Epidermal melanocyte (primary cell): ENCODE measurements around the gene CLCN1.

Experiments used
- DNase-seq: peaks from one replicate; pipeline ENCODE4 v3.0.0; 2011; ENCODE audit warnings: low spot score; ENCODE audit not compliant: insufficient read length

CLCN1 gene

DNA sequence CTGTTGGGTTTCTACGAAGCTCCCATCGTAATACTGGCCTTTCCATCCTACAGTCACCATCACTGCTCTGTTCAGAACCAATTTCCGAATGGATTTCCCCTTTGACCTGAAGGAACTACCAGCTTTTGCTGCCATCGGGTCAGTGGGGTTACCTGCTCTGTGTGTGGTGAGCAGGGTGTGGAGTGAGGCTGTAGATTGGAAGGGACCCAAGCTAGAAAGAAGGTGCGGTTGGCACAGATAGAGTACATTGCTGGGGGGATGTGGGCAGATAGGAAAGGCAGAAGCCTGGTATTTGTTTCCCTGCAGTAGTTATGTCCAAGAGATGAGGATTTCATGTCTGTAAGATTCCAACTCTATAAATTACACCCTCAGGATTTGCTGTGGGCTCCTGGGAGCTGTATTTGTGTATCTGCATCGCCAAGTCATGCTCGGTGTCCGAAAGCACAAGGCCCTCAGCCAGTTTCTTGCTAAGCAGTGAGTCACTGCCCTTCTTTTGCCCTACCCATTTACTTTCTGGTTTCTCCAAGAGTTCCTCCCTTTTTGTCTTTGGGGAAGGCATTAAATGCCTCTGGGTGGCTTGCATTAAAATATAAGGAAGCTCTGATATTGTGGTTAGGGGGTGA lies 15.4 kb downstream of the CLCN1 start:
- DNase-seq = no peak

DNA sequence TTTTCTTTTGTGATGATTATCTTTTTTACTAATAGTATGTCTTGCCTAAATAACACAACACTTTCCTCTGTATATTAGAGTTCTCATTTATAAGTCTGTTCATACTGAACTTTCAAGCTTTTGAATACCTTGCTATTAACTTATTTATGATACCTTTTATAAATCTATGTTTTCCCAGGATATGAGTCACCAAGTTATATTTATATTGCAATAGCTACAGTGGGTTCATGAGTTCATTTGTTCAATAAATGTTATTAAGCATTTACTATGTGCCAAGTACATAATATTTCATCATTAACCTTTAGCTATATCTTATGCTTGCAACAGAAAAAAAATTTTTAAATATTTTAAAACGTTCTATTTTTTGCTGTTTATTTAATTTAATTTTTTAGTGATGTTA lies 18.3 kb downstream of the CLCN1 start:
- no peak for DNase-seq

DNA sequence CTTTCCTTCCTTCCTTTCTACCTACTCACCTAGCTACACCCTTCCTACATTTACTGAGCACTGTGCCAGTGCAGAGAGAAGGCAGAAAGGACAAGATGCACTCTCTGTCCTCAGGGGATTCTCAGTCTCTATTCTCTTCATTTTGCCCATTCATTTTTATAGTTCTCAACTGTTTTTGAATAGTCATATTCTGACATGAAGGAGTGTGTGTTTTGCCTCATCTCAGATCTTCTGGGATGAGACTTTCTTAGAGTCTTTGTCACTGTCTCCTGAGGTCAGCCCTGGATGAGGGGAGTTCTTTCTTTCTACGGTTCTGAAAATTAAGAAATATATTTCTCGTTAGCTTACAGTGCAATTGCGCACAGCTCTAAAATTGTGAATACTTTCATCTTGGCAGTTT lies 21.3 kb downstream of the CLCN1 start:
- DNase-seq = no peak

DNA sequence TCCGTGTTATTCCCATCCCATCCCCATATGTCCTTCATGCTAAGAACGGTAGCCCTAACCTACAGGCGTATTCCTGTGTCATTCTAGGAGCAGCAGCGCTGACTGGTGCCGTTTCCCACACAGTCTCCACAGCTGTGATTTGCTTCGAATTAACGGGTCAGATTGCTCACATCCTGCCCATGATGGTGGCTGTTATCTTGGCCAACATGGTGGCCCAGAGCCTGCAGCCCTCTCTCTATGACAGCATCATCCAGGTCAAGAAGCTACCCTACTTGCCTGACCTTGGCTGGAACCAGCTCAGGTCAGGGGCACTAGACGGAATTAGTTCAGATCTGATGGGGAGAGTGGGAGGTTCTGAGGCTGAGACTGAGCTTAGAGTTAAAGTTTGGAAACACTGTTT lies 25.9 kb downstream of the CLCN1 start:
- no peak for DNase-seq

- no peak for DNase-seq
These were observed 27.7 kb downstream of the CLCN1 start for GRCh38 chr7:143343596-143343995.

GRCh38 chr7:143345428-143345900 lies 29.6 kb downstream of the CLCN1 start:
- no peak for DNase-seq

DNA sequence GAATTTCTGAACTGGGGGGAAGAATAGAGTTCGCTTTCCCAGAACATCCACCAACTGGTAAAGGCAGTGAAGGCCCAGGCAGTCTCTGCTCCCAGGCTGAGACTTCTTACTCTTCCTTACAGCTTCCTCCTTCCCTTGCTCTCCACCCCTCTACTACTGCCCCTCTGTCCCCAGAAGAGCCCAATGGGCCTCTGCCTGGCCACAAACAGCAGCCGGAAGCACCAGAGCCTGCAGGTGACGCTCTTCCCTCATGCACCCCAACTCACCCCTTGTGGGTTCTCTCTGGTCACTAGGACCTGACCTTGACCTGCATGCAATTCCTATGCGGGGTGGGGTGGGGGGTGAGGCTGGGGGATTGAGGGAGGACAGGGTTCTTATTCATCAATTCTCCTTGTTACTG lies 30.1 kb downstream of the CLCN1 start:
- no peak for DNase-seq

GRCh38 chr7:143347950-143348349 lies 32.0 kb downstream of the CLCN1 start:
- no peak for DNase-seq

GRCh38 chr7:143351060-143351459 lies 35.1 kb downstream of the CLCN1 start:
- DNase-seq = no peak

GRCh38 chr7:143351574-143351973 lies 35.7 kb downstream of the CLCN1 start:
- DNase-seq = no peak

GRCh38 chr7:143352531-143353002 lies 36.7 kb downstream of the CLCN1 start:
- DNase-seq = no peak

DNA sequence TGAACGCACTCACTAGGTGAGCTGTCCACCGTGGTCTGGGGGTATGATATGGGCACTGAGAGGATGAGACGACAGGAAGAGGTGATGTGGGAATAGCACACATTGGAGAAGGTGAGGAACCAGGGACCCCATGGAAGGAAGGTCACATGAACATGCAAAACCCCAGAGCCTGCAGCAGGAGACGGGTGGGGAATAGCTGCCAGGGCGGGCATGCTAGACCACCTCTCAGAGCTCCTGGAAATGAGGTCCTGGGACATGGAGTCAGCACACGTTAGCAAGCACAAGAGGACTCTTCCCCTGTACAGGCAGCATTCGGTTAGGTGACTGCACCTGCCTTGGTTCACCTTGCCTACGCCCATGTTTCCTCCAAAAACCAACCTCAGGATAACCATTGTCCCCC lies 38.5 kb downstream of the CLCN1 start:
- DNase-seq = no peak

- DNase-seq = no peak
These were observed 39.1 kb downstream of the CLCN1 start for GRCh38 chr7:143354965-143355364.

GRCh38 chr7:143355450-143356385 lies 39.8 kb downstream of the CLCN1 start:
- DNase-seq = no peak

GRCh38 chr7:143356414-143357050 lies 40.6 kb downstream of the CLCN1 start:
- no peak for DNase-seq

GRCh38 chr7:143358626-143359025 lies 42.7 kb downstream of the CLCN1 start:
- DNase-seq = no peak

GRCh38 chr7:143359771-143360353 lies 44.0 kb downstream of the CLCN1 start:
- DNase-seq = no peak

DNA sequence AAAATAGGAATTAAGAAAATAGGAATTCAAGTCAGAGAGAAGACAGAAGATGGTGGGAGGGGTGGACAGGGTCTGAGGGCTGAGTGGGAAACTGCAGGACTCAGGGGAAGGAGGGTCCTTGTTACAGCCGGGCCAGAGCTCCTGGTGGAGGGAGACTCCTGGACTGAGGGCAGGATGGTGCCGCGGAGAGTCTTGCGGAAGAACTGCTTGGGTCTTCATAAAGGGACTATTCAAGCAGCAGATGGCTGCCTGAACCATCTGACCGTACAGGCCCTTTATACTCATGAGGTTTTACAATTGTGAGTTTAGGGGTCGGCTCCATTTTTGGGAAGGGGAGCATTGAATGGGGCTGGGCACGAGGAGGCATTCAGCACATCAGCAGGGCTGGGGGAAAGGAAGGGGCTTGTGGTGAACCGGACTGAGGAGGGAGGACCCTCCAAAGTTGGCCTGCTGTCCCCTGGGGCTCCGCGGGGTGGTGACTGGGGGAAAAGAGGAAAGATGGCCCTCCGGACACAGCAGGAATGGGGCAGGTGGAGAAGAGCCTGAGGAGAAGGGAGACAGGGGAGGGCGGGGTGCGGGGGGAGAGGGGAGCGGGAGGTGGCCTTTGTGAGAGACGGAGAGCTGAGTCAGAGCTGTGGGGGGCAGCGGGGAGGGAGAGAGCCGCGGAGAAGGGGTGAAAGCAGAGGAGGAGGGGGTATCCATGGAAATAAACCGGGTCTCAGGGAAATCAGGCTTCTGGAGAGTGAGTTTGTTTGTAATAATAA lies 45.1 kb downstream of the CLCN1 start:
- DNase-seq = no peak

GRCh38 chr7:143361552-143362130 lies 45.7 kb downstream of the CLCN1 start:
- no peak for DNase-seq
